Activated effector memory CD4-positive, alpha-beta T cell treated with Interleukin-2 at 50 U/mL for 16 hours (primary cell): ENCODE measurements around the gene DMWD.

ENCODE experiments used
- DNase-seq: peaks from one replicate; pipeline ENCODE4 v3.0.0-alpha.2; 2020

The DMWD gene

GRCh38 chr19:45785781-45786532 lies 6.7 kb downstream of the DMWD start:
- no peak for DNase-seq

GRCh38 chr19:45785097-45785496 lies 7.5 kb downstream of the DMWD start:
- no peak for DNase-seq

GRCh38 chr19:45784096-45784495 lies 8.5 kb downstream of the DMWD start:
- no peak for DNase-seq

GRCh38 chr19:45782820-45783785 lies 9.5 kb downstream of the DMWD start:
- no peak for DNase-seq

DNA sequence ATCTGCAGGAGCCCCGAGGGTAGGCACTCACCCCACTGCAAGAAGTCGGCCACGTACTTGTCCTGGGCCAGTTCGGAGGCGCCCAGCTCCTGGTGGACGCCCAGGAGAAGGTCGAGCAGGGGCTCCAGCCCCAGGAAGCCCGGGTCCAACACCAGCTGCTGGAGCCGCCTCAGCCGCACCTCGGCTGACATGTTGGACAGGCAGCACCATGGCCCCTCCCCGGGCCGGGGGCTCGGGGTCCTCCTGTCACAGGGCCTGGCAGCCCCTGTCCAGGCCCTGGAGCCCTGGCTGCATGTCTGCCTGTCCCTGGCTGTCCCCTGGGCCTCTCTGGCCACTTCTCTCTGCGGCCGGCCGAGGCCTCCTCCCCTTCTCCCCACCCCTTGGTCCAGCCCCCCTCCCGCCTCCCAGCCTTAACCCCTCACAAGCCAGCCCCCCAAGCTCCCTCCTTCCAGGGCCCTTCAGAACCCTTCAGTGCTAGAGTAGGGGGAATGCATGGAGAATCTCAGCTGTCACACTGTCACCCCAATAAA lies 10.4 kb downstream of the DMWD start, which contains the start of gene DMPK:
Gene DMPK (minus strand): TSS at position 329 of the 530 bp plus-strand sequence. CDS start 138 bp downstream, at position 191.
- DNase-seq: no peak

GRCh38 chr19:45781214-45782161 lies 11.2 kb downstream of the DMWD start:
- no peak for DNase-seq

DNA sequence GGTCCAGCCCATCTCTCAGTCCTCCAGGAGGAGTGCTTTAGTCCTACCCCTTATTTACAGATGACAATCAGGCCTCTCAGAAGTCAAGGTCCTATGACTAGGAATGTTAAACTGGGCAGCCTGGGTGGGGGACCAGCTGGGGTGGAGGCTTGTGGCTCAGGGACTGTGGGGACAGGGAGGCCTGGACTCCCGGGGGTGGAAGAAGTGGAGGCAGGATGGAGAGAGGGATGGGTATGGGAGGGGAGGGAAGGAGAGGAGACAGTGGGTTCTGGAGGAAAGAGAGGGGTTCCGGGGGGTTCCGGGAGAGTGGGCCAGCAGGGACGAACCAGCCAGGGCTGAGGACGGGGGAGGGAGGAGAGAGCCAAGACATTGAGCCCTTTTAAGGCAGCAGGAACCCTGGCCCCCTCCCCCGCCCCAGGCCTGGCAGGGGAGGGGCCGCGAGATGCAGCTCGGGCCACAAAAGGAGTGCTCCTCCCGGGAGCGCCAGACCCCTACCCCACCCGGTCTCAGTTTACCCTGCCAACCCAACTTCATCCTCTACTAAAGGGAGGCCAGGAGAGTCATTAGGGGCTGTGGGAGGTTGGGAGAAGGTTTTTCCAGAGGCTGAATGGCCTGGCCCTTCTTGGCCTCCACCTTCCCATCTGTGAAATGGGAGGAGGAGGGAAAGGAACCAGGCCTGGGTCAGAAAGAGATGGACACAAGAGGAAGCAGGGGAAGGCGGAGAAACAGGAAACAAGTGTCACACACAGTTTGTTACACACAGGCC lies 12.0 kb downstream of the DMWD start:
- DNase-seq: no peak

DNA sequence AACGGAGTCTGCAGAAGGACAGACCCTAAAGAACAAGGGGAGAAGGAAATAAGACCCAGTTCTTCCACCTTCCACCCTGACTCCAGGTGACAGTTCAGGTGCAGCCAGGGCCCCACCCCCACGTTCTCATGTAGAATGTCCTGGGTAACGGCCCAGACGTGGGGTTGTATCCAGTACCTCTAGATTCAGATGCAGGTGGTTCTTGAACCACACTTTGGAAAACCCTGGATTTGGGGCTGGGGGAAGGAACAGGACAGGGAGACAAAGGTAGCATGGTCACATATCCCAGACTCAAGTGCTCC lies 12.5 kb downstream of the DMWD start:
- DNase-seq: no peak

- DNase-seq: peak; percentile 62
Measured at GRCh38 chr19:45779231-45780145, 13.2 kb downstream of the DMWD start.

GRCh38 chr19:45778010-45778661 lies 14.5 kb downstream of the DMWD start:
- no peak for DNase-seq

GRCh38 chr19:45777395-45777961 lies 15.2 kb downstream of the DMWD start:
- DNase-seq: no peak

- DNase-seq: no peak
Measured at GRCh38 chr19:45774765-45775164, 17.9 kb downstream of the DMWD start.

- no peak for DNase-seq
Measured at GRCh38 chr19:45773384-45773783, 19.3 kb downstream of the DMWD start.

- no peak for DNase-seq
Measured at GRCh38 chr19:45772912-45773311, 19.7 kb downstream of the DMWD start.

DNA sequence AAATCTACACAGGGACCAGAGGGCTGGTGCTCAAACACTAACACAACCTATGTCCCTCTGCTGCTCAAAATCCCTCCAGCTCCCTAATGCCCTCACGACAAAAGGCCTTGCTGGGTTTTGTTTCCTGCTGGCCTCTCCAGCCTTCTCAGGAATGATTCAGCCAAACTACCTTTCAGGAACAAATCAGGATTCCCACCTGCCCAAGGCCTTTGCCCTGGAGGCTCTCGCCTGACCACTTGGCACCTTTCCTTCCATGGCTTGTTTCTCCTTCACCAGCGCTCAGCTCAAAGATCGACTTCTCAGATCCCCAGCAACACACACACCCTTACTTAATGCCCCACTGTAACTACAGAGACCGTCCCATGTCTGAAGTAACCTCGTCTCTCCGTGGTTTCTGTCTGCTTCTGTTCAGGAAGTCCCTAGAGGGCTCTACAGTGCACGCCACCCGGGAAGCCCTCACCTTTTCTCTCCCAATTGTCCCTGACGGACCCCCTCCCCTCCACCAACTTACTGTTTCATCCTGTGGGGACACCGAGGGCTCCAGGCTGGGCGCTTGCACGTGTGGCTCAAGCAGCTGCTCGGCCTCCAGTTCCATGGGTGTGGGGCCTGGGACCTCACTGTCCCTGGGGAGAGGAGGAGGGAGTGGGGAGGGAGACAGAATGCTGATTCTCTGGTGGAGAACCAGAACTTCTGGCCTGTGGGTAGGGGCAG lies 20.4 kb downstream of the DMWD start:
- DNase-seq: no peak

- DNase-seq: no peak
Measured at GRCh38 chr19:45771311-45771933, 21.2 kb downstream of the DMWD start.

DNA sequence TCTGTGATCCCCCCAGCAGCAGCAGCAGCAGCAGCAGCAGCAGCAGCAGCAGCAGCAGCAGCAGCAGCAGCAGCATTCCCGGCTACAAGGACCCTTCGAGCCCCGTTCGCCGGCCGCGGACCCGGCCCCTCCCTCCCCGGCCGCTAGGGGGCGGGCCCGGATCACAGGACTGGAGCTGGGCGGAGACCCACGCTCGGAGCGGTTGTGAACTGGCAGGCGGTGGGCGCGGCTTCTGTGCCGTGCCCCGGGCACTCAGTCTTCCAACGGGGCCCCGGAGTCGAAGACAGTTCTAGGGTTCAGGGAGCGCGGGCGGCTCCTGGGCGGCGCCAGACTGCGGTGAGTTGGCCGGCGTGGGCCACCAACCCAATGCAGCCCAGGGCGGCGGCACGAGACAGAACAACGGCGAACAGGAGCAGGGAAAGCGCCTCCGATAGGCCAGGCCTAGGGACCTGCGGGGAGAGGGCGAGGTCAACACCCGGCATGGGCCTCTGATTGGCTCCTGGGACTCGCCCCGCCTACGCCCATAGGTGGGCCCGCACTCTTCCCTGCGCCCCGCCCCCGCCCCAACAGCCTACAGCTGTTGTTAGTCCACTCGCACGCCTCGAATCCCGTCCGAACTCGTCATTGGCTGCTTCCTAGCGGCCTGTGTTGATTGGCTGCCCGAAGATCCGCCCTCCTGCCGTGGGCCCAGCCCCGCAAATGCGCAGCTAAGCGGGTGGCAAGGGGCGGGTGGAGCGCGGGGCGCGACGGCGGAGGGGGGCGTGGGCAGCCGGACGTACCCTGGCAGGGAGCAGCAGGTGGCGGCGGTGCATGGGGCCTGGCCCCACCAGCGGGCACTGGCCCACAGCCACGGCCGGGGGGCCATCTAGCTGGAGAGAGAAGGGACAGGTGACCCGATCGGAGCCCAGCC lies 22.2 kb downstream of the DMWD start:
- DNase-seq: peak; percentile 83

DNA sequence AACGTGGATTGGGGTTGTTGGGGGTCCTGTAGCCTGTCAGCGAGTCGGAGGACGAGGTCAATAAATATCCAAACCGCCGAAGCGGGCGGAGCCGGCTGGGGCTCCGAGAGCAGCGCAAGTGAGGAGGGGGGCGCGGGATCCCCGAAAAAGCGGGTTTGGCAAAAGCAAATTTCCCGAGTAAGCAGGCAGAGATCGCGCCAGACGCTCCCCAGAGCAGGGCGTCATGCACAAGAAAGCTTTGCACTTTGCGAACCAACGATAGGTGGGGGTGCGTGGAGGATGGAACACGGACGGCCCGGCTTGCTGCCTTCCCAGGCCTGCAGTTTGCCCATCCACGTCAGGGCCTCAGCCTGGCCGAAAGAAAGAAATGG lies 22.8 kb downstream of the DMWD start:
- peak; percentile 58 for DNase-seq
